ENCODE results near the gene POFUT2.

Gene POFUT2

DNA sequence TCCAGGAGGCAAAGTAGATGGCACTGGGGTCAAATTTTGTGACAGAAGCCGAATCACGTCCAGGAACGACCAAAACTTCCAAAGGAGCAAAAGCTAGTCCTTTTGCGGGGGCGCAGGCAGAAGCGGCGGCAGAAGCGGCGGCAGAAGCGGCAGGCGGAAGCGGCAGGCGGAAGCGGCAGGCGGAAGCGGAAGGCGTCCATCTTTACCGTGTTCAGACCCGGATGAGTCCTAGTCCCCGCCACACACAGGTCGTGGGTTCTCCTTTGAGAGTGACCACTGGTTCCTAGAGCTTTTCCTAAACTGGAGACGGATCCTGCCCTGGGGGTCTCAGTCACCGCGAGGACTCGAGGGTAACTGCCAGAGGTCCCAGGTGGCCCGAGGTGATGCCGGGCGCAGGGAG, 53.6 kb downstream of the POFUT2 start:
- no peak for TF ChIP-seq ZNF565 (CRISPR knock-in tag; conservative IDR thresholded peaks at IDR 0.05; ENCODE audit: low read depth)
- no peak for TF ChIP-seq ESRRG (CRISPR knock-in tag; IDR thresholded peaks at IDR 0.05)
- no peak for TF ChIP-seq BACH2 (CRISPR knock-in tag; IDR thresholded peaks at IDR 0.05; ENCODE audit: borderline replicate concordance)
- no peak for TF ChIP-seq ZFP30 (CRISPR knock-in tag; IDR thresholded peaks at IDR 0.05)
- TF ChIP-seq, protein P1, sequence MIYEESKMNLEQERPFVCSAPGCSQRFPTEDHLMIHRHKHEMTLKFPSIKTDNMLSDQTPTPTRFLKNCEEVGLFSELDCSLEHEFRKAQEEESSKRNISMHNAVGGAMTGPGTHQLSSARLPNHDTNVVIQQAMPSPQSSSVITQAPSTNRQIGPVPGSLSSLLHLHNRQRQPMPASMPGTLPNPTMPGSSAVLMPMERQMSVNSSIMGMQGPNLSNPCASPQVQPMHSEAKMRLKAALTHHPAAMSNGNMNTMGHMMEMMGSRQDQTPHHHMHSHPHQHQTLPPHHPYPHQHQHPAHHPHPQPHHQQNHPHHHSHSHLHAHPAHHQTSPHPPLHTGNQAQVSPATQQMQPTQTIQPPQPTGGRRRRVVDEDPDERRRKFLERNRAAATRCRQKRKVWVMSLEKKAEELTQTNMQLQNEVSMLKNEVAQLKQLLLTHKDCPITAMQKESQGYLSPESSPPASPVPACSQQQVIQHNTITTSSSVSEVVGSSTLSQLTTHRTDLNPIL (CRISPR knock-in tag; IDR thresholded peaks at IDR 0.05; ENCODE audit: low read depth): no peak
- no peak for TF ChIP-seq ARNTL (CRISPR knock-in tag; IDR thresholded peaks at IDR 0.05; ENCODE audit: borderline replicate concordance, low read depth)
- no peak for TF ChIP-seq ZNF8 (CRISPR knock-in tag; IDR thresholded peaks at IDR 0.05)
- no peak for TF ChIP-seq GLIS3 (CRISPR knock-in tag; IDR thresholded peaks at IDR 0.05)
- TF ChIP-seq CSDC2 (CRISPR knock-in tag; IDR thresholded peaks at IDR 0.05): no peak
- TF ChIP-seq, protein P2, sequence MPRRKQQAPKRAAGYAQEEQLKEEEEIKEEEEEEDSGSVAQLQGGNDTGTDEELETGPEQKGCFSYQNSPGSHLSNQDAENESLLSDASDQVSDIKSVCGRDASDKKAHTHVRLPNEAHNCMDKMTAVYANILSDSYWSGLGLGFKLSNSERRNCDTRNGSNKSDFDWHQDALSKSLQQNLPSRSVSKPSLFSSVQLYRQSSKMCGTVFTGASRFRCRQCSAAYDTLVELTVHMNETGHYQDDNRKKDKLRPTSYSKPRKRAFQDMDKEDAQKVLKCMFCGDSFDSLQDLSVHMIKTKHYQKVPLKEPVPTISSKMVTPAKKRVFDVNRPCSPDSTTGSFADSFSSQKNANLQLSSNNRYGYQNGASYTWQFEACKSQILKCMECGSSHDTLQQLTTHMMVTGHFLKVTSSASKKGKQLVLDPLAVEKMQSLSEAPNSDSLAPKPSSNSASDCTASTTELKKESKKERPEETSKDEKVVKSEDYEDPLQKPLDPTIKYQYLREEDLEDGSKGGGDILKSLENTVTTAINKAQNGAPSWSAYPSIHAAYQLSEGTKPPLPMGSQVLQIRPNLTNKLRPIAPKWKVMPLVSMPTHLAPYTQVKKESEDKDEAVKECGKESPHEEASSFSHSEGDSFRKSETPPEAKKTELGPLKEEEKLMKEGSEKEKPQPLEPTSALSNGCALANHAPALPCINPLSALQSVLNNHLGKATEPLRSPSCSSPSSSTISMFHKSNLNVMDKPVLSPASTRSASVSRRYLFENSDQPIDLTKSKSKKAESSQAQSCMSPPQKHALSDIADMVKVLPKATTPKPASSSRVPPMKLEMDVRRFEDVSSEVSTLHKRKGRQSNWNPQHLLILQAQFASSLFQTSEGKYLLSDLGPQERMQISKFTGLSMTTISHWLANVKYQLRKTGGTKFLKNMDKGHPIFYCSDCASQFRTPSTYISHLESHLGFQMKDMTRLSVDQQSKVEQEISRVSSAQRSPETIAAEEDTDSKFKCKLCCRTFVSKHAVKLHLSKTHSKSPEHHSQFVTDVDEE (CRISPR knock-in tag; IDR thresholded peaks at IDR 0.05): no peak
- TF ChIP-seq, protein P3, sequence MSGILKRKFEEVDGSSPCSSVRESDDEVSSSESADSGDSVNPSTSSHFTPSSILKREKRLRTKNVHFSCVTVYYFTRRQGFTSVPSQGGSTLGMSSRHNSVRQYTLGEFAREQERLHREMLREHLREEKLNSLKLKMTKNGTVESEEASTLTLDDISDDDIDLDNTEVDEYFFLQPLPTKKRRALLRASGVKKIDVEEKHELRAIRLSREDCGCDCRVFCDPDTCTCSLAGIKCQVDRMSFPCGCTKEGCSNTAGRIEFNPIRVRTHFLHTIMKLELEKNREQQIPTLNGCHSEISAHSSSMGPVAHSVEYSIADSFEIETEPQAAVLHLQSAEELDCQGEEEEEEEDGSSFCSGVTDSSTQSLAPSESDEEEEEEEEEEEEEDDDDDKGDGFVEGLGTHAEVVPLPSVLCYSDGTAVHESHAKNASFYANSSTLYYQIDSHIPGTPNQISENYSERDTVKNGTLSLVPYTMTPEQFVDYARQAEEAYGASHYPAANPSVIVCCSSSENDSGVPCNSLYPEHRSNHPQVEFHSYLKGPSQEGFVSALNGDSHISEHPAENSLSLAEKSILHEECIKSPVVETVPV (CRISPR knock-in tag; IDR thresholded peaks at IDR 0.05): no peak
- TF ChIP-seq ZNF70 (CRISPR knock-in tag; IDR thresholded peaks at IDR 0.05): no peak
- TF ChIP-seq, protein P4, sequence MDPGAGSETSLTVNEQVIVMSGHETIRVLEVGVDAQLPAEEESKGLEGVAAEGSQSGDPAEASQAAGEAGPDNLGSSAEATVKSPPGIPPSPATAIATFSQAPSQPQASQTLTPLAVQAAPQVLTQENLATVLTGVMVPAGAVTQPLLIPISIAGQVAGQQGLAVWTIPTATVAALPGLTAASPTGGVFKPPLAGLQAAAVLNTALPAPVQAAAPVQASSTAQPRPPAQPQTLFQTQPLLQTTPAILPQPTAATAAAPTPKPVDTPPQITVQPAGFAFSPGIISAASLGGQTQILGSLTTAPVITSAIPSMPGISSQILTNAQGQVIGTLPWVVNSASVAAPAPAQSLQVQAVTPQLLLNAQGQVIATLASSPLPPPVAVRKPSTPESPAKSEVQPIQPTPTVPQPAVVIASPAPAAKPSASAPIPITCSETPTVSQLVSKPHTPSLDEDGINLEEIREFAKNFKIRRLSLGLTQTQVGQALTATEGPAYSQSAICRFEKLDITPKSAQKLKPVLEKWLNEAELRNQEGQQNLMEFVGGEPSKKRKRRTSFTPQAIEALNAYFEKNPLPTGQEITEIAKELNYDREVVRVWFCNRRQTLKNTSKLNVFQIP (CRISPR knock-in tag; IDR thresholded peaks at IDR 0.05; ENCODE audit: borderline replicate concordance, low read depth): no peak
- TF ChIP-seq, protein P5, sequence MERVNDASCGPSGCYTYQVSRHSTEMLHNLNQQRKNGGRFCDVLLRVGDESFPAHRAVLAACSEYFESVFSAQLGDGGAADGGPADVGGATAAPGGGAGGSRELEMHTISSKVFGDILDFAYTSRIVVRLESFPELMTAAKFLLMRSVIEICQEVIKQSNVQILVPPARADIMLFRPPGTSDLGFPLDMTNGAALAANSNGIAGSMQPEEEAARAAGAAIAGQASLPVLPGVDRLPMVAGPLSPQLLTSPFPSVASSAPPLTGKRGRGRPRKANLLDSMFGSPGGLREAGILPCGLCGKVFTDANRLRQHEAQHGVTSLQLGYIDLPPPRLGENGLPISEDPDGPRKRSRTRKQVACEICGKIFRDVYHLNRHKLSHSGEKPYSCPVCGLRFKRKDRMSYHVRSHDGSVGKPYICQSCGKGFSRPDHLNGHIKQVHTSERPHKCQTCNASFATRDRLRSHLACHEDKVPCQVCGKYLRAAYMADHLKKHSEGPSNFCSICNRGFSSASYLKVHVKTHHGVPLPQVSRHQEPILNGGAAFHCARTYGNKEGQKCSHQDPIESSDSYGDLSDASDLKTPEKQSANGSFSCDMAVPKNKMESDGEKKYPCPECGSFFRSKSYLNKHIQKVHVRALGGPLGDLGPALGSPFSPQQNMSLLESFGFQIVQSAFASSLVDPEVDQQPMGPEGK (CRISPR knock-in tag; IDR thresholded peaks at IDR 0.05; ENCODE audit: borderline replicate concordance): no peak
- no peak for TF ChIP-seq ZC3H10 (CRISPR knock-in tag; IDR thresholded peaks at IDR 0.05)
- TF ChIP-seq ZFP3 (CRISPR knock-in tag; IDR thresholded peaks at IDR 0.05): no peak
- TF ChIP-seq SNAI2 (CRISPR knock-in tag; IDR thresholded peaks at IDR 0.05): no peak

DNA sequence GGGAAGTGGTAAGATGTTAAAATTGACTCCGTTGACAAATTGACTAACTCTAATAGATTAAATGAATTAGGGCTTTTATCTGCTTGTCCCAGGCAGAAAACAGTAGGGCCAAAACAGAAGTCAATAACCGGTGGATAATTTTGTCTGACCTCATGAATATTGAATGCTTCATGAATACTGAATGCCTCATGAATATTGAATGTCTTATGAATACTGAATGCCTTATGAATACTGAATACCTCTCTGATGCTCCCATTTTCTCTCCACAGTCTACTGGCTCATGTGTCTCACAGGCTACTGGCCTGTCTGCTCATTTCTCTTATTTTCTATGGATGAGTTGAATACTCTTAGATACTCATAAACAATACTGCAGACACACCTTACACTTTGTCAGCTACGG, 56.0 kb downstream of the POFUT2 start:
- no peak for ATAC-seq
- TF ChIP-seq, protein P5 (CRISPR knock-in tag; IDR thresholded peaks at IDR 0.05; ENCODE audit: borderline replicate concordance): no peak
- TF ChIP-seq, protein P3 (CRISPR knock-in tag; IDR thresholded peaks at IDR 0.05): no peak
- TF ChIP-seq, protein P4 (CRISPR knock-in tag; IDR thresholded peaks at IDR 0.05; ENCODE audit: borderline replicate concordance, low read depth): no peak
- TF ChIP-seq PPARA (CRISPR knock-in tag; IDR thresholded peaks at IDR 0.05; ENCODE audit: borderline replicate concordance) (no peak), ARNTL (CRISPR knock-in tag; IDR thresholded peaks at IDR 0.05; ENCODE audit: borderline replicate concordance, low read depth) (no peak), SNAI2 (CRISPR knock-in tag; IDR thresholded peaks at IDR 0.05) (no peak), ZC3H10 (CRISPR knock-in tag; IDR thresholded peaks at IDR 0.05) (no peak), ZFP30 (CRISPR knock-in tag; IDR thresholded peaks at IDR 0.05) (no peak), OSR1 (CRISPR knock-in tag; IDR thresholded peaks at IDR 0.05) (no peak), ZFP3 (CRISPR knock-in tag; IDR thresholded peaks at IDR 0.05) (no peak), BACH2 (CRISPR knock-in tag; IDR thresholded peaks at IDR 0.05; ENCODE audit: borderline replicate concordance) (no peak), TCF4 (CRISPR knock-in tag; IDR thresholded peaks at IDR 0.05; ENCODE audit: borderline replicate concordance) (no peak), ESRRG (CRISPR knock-in tag; IDR thresholded peaks at IDR 0.05) (no peak), TOX (CRISPR knock-in tag; IDR thresholded peaks at IDR 0.05; ENCODE audit: borderline replicate concordance) (no peak)
- TF ChIP-seq, protein P1 (CRISPR knock-in tag; IDR thresholded peaks at IDR 0.05; ENCODE audit: low read depth): no peak

More for the DNA sequence above, 53.6 kb downstream of the POFUT2 start:
- no peak for ATAC-seq
